SJSA1 (cell line): ENCODE data around the gene HNRNPH2. TPM values are rescaled to one million over a fixed set of nuclear protein-coding genes. Genes with fewer than 3 reads are reported as not detected.

Source experiments
- DNase-seq, 2 experiments: peaks; one replicate each; pipeline ENCODE4 v3.0.0-alpha.2; 2015 to 2020; ENCODE audit warnings: low spot score in 2 of 2, low read depth in 1 of 2
- H3K27ac ChIP-seq: fragments of 250-450 bp; sonication (Bioruptor Pico); 2 replicates; pipeline ENCODE4 v1.5.1; 2020; ENCODE audit warnings: mild to moderate bottlenecking, moderate library complexity
- H3K27me3 ChIP-seq: fragments of 250-450 bp; sonication (Bioruptor Pico); replicated peaks from 2 replicates; pipeline ENCODE4 v1.5.1; 2020; ENCODE audit warnings: mild to moderate bottlenecking, moderate library complexity
- H3K36me3 ChIP-seq: fragments of 250-450 bp; sonication (Bioruptor Pico); 2 replicates; pipeline ENCODE4 v1.5.1; 2020; ENCODE audit warnings: mild to moderate bottlenecking
- H3K4me1 ChIP-seq: fragments of 250-450 bp; sonication (Bioruptor Pico); replicated peaks from 2 replicates; pipeline ENCODE4 v1.6.1; 2021; ENCODE audit warnings: mild to moderate bottlenecking
- H3K4me3 ChIP-seq: fragments of 250-450 bp; sonication (Bioruptor Pico); 2 replicates; pipeline ENCODE4 v1.5.1; 2020; ENCODE audit warnings: mild to moderate bottlenecking
- H3K9me3 ChIP-seq: fragments of 250-450 bp; sonication (Bioruptor Pico); replicated peaks from 2 replicates; pipeline ENCODE4 v1.5.1; 2020; ENCODE audit warnings: mild to moderate bottlenecking
- total RNA-seq: library from RNA; depleted of rRNA; stranded (reverse); fragments of >200 nt; shearing (Covaris generic); gene quantifications from 2 replicates; pipeline ENCODE4 v1.2.3, GENCODE V29; 2014; rRNA removed

The HNRNPH2 gene
- 58.9 and 71.8 TPM in 2 replicates for total RNA-seq

DNA sequence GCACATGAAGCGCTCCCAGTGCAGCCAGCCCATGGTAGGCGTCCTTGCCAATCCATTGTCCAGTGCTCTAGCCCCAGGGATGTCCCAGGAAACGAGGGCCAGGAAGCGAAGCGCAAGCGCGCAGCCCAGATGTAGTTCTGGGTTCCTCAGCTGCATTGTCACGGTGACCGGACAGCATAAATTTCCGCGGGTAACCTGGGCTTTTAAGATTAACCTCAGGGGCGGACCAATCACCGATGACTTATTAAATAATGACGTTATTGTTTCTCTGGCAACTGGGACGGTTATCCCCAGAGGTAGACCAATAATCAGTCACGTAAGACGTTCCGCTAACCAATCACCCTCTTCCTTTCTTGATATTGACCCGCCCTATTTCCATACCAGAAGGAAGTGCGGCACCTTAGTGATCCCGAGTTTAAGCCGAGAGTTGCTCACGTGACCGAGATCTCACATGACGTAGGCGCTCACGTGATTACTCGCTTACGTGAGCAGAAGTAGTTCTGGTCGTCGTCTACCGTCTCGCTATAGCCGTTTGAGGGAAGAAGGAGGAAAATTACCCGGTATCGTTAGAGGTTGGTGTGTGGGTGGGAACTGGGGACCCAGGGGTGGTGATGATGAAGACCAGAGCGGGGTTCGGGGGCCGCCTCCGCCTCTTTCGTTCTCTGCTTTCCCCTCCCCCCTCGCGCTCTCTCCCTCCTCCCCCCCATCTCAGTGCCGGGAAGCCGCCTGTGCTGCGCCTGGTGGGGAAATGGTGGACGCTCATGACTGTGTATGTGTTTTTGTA, at the start of gene HNRNPH2, which contains the start of gene GLA:
TSS of gene HNRNPH2 (plus strand) at position 475 of the 784 bp plus-strand sequence. CDS start 3,767 bp downstream, outside the sequence.
TSS of gene GLA (minus strand) at position 178 of the 784 bp plus-strand sequence. CDS start at position 156, 22 bp downstream.
- Histone ChIP-seq H3K27me3 (no peaks in the 10 kb centered on the region), H3K4me3 (peak within 1 kb of the TSS; percentile 59), H3K9me3 (no peaks in the 10 kb centered on the region)

DNA sequence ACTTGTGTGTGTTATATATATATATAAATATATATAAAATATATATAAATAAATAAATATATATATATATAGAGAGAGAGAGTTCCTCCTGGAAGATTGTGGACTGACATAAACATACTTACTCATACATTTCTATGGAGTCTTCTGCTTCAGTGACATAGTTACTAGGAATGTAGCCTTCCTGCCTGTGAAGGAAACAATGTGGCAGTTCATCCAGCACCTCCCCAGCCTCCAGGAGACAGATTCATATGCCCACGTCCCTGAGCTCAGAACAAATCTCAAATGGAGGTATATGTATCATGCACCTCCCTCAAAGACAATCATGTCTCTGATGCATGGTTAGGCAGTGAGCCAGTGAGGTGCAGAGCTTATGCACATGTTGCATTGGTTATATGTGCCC, 48.1 kb upstream of the HNRNPH2 start:
- Histone ChIP-seq H3K9me3 (no peaks in the 10 kb centered on the region), H3K4me3 (no peak overlapping the region), H3K4me1 (no peaks in the 10 kb centered on the region), H3K36me3 (no peaks in the 10 kb centered on the region), H3K27me3 (no peaks in the 10 kb centered on the region), H3K27ac (no peak overlapping the region)
- no peak for DNase-seq

More for the DNA sequence above, at the start of gene HNRNPH2, which contains the start of gene GLA:
- H3K4me1 ChIP-seq = no peaks in the 10 kb centered on the region
- H3K36me3 ChIP-seq = peaks cover 2% of the 10 kb centered on the region
- H3K27ac ChIP-seq = peak within 1 kb of the TSS; percentile 97
- peak; percentile 91 to 95 for DNase-seq

DNA sequence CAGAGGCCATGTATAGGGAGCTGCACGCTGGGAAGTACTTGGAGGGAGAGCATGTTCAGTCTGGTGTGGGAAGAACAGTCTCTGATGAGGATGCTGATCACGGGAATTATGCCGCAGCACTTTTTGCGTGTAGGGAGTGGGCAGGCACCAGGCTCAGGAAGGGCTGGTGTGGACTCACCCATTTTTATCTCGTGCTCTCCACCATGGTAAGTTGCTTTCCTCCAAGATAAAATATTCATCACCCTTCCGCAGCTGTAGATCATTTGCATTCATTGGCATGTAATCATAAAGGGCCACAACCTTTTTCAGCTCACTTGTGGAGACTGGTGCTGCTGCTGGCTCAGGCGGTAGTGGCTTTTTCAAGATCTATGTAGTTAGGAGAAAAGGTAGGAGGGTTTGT, 47.6 kb upstream of the HNRNPH2 start:
- no peaks in the 10 kb centered on the region for H3K9me3 ChIP-seq
- DNase-seq = no peak
- no peak overlapping the region for H3K4me3 ChIP-seq
- no peaks in the 10 kb centered on the region for H3K36me3 ChIP-seq
- H3K4me1 ChIP-seq = no peaks in the 10 kb centered on the region
- no peak overlapping the region for H3K27ac ChIP-seq
- no peaks in the 10 kb centered on the region for H3K27me3 ChIP-seq

GRCh38 chrX:101362116-101362515, 45.9 kb upstream of the HNRNPH2 start:
- no peak overlapping the region for H3K4me3 ChIP-seq
- H3K27me3 ChIP-seq = no peaks in the 10 kb centered on the region
- H3K9me3 ChIP-seq = no peaks in the 10 kb centered on the region
- DNase-seq = no peak
- H3K27ac ChIP-seq = no peak overlapping the region
- H3K36me3 ChIP-seq = no peaks in the 10 kb centered on the region
- H3K4me1 ChIP-seq = no peaks in the 10 kb centered on the region

GRCh38 chrX:101362757-101363156, 45.3 kb upstream of the HNRNPH2 start:
- H3K4me1 ChIP-seq = no peaks in the 10 kb centered on the region
- no peak overlapping the region for H3K4me3 ChIP-seq
- H3K27me3 ChIP-seq = no peaks in the 10 kb centered on the region
- H3K27ac ChIP-seq = no peak overlapping the region
- no peaks in the 10 kb centered on the region for H3K36me3 ChIP-seq
- DNase-seq = no peak
- no peaks in the 10 kb centered on the region for H3K9me3 ChIP-seq

GRCh38 chrX:101365301-101365795, 42.7 kb upstream of the HNRNPH2 start:
- DNase-seq = no peak
- no peak overlapping the region for H3K27ac ChIP-seq
- no peaks in the 10 kb centered on the region for H3K36me3 ChIP-seq
- no peaks in the 10 kb centered on the region for H3K27me3 ChIP-seq
- no peaks in the 10 kb centered on the region for H3K4me1 ChIP-seq
- H3K4me3 ChIP-seq = no peak overlapping the region
- no peaks in the 10 kb centered on the region for H3K9me3 ChIP-seq

GRCh38 chrX:101368800-101369199, 39.2 kb upstream of the HNRNPH2 start:
- no peak for DNase-seq
- Histone ChIP-seq H3K27me3 (no peaks in the 10 kb centered on the region), H3K4me1 (no peaks in the 10 kb centered on the region), H3K9me3 (no peaks in the 10 kb centered on the region), H3K27ac (no peak overlapping the region), H3K4me3 (no peak overlapping the region), H3K36me3 (no peaks in the 10 kb centered on the region)

DNA sequence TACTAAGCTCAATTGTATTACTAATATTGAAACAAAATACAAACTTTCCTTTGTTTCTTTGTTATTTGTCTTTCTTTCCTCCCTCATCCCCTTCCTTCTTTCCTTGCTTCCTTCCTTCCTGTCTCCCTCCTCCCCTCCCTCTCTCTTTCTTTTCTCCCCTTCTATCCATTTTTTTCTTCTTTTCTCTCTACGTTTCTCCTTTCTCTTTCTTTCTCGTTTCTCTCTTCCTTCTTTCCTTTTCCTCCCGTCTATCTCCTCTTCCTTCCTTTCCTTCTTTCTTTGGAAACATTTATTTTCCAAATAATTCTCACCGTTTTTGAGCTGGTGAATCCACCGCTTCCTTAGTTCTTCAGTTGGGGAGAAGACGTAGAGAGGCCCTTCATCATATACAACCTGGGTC, 38.3 kb upstream of the HNRNPH2 start:
- Histone ChIP-seq H3K4me1 (no peaks in the 10 kb centered on the region), H3K27me3 (no peaks in the 10 kb centered on the region), H3K36me3 (no peaks in the 10 kb centered on the region), H3K9me3 (no peaks in the 10 kb centered on the region), H3K4me3 (no peak overlapping the region), H3K27ac (no peak overlapping the region)
- DNase-seq = no peak

GRCh38 chrX:101370888-101371504, 37.0 kb upstream of the HNRNPH2 start:
- Histone ChIP-seq H3K27ac (no peak overlapping the region), H3K4me1 (no peaks in the 10 kb centered on the region), H3K36me3 (no peaks in the 10 kb centered on the region), H3K27me3 (no peaks in the 10 kb centered on the region), H3K9me3 (no peaks in the 10 kb centered on the region), H3K4me3 (no peak overlapping the region)
- DNase-seq = no peak

DNA sequence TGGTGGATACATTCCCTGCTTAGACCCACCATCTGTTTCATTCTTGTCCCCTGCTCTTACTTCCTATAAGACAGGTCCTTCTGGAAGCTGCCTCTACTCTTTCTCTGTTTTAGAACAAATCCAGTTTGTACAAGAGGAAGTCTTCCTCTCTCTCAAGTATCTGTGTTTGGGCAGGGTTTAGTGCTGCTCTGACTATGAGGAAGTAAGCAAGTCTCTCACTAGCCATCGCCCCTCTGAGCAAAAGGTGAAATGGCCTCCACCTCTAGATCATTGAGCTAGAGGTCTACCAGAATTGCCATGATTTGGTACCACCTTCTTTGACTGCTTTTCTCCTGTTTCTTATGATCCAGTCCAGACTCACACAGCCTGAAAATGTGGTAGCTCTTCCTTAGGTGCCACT, 30.5 kb upstream of the HNRNPH2 start:
- H3K27me3 ChIP-seq = no peaks in the 10 kb centered on the region
- no peak overlapping the region for H3K4me3 ChIP-seq
- H3K27ac ChIP-seq = no peak overlapping the region
- H3K9me3 ChIP-seq = no peaks in the 10 kb centered on the region
- no peaks in the 10 kb centered on the region for H3K4me1 ChIP-seq
- no peaks in the 10 kb centered on the region for H3K36me3 ChIP-seq
- no peak for DNase-seq

GRCh38 chrX:101383679-101384205, 24.3 kb upstream of the HNRNPH2 start:
- H3K36me3 ChIP-seq = no peaks in the 10 kb centered on the region
- no peak overlapping the region for H3K27ac ChIP-seq
- H3K9me3 ChIP-seq = no peaks in the 10 kb centered on the region
- DNase-seq = no peak
- H3K4me1 ChIP-seq = no peaks in the 10 kb centered on the region
- H3K4me3 ChIP-seq = no peak overlapping the region
- H3K27me3 ChIP-seq = no peaks in the 10 kb centered on the region

- H3K4me3 ChIP-seq = no peak overlapping the region
Measured at GRCh38 chrX:101385026-101385684, 22.9 kb upstream of the HNRNPH2 start.

DNA sequence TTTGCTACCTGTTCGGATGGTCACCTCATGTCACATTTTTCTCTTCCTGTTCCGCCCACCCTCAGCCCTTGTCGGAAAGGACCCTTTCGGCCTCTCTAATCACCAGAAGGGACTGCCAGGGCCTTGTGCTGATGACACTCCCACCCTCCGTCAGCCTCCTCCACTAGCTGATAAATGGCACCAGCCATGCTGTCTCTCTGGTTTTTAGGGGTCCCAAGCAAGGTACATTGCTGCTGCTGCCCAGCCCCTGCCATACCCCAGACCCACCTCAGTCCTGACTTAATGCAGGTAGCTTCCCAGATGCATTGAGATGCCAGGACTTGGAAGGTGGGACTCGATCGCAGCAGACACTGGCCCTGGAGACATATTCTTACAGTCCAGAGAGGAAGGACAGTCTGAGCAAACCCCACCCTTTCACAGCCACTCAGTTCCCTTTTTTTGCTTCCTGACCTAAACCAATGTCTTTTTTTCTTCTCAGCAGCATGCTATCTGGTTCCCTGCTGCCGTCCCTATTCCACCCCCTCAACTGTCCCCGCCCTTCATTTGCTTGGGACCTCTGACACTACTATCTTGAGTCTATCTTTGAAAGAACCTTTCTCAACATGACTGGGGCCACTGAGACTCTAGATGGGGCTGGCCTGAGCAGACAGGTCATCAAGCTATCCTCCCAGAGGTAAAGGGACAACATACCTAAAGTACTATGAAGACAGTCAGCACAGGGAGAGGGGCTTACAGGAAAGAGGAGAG, 22.1 kb upstream of the HNRNPH2 start, which contains the start of gene BTK:
TSS of gene BTK (minus strand) at position 397 of the 747 bp plus-strand sequence. CDS start 10,907 bp downstream, outside the sequence.
- Histone ChIP-seq H3K4me1 (no peaks in the 10 kb centered on the region), H3K27ac (no peak within 1 kb of the TSS), H3K9me3 (no peaks in the 10 kb centered on the region), H3K27me3 (no peaks in the 10 kb centered on the region), H3K36me3 (no peaks in the 10 kb centered on the region), H3K4me3 (no peak within 1 kb of the TSS)
- no peak for DNase-seq

More at GRCh38 chrX:101385026-101385684, 22.9 kb upstream of the HNRNPH2 start:
- Histone ChIP-seq H3K4me1 (no peaks in the 10 kb centered on the region), H3K36me3 (no peaks in the 10 kb centered on the region), H3K9me3 (no peaks in the 10 kb centered on the region), H3K27ac (no peak overlapping the region), H3K27me3 (no peaks in the 10 kb centered on the region)
- no peak for DNase-seq
